Activated CD4-positive, alpha-beta T cell treated with anti-CD3 and anti-CD28 coated beads, Interleukin-2, amount 10 ng/mL, durations not matched to agents 7 days and 5 days (primary cell): ENCODE data around the gene PTPRM. TPM values are rescaled to one million over a fixed set of nuclear protein-coding genes. Genes with fewer than 3 reads are reported as not detected.

ENCODE experiments used
- CTCF ChIA-PET: fragments of 350-600 bp; sonication (Branson Sonifier 250); formaldehyde crosslinking; loops from one replicate; lab custom pipeline; 2021; ENCODE audit warnings: antibody characterized with exemption; lab: Charles Lee
- POLR2A ChIA-PET: fragments of 350-600 bp; sonication (Branson Sonifier 250); formaldehyde crosslinking; loops from one replicate; lab custom pipeline; 2021; ENCODE audit warnings: antibody characterized with exemption; lab: Charles Lee
- DNase-seq: peaks from one replicate; pipeline ENCODE4 v3.0.0-alpha.2; 2020
- H3K27ac Mint-ChIP-seq: one replicate; pipeline ENCODE4 v1.8.0; 2021; ENCODE audit warnings: mild to moderate bottlenecking, moderate library complexity, mixed read lengths
- H3K27me3 Mint-ChIP-seq: one replicate; pipeline ENCODE4 v1.8.0; 2021; ENCODE audit warnings: mixed read lengths
- H3K36me3 Mint-ChIP-seq: one replicate; pipeline ENCODE4 v1.8.0; 2021; ENCODE audit warnings: low read depth, mixed read lengths
- H3K4me1 Mint-ChIP-seq: one replicate; pipeline ENCODE4 v1.8.0; 2021; ENCODE audit warnings: mixed read lengths
- H3K4me3 Mint-ChIP-seq: one replicate; pipeline ENCODE4 v1.8.0; 2021; ENCODE audit warnings: mild to moderate bottlenecking, moderate library complexity, mixed read lengths
- H3K9me3 Mint-ChIP-seq: one replicate; pipeline ENCODE4 v1.8.0; 2021; ENCODE audit warnings: mixed read lengths
- total RNA-seq, 2 experiments: library from RNA; stranded (reverse); gene quantifications; one replicate each; pipeline ENCODE4 v1.2.3, GENCODE V29; 2021

Gene PTPRM
- total RNA-seq, 2 experiments from 2014 or later = 5.1 to 10.5 TPM

DNA sequence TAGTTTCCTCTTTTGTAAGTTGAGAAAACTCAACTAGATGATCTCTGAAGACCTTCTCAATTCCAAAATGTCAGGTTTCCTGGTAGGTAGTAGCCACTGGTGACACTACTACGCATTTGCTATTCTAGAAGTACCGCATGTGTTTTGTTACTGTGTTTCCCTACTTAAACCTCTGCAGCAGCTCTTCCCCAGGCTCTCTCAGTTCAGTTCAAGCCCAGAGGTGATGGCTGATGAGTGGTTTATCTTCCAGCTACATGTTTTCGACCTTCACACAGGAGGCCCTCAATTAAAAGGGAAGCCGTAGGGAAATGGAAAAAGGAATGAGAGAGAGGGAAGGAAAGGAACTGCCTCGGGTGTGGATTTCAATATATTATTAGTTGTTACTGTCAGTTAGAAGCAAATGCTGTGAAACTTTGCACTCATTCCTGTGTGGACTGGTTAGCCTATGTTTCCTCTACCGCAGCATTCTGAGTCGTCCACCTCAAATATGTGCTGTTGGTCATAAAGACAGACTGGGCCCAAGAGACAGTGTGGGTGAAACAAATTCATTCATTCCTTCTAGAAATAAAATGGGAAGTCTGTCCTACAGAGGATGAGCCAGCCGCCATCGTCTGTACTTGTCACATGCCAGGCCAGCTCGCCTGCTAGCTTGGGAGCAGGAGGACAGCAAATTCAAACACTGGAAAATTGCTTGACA is 586.9 kb downstream of the PTPRM start:
- Mint-ChIP-seq H3K27ac (no peak overlapping the region), H3K36me3 (no peaks in the 10 kb centered on the region), H3K27me3 (no peaks in the 10 kb centered on the region), H3K9me3 (no peaks in the 10 kb centered on the region), H3K4me1 (no peaks in the 10 kb centered on the region), H3K4me3 (no peak overlapping the region)
- POLR2A ChIA-PET = interaction anchor here (0.7 kb wide), 1 partner anchor 471 kb away, joined by 4 read pairs; no protein-coding TSS in a partner anchor
- CTCF ChIA-PET = no interaction called here
- DNase-seq = no peak

DNA sequence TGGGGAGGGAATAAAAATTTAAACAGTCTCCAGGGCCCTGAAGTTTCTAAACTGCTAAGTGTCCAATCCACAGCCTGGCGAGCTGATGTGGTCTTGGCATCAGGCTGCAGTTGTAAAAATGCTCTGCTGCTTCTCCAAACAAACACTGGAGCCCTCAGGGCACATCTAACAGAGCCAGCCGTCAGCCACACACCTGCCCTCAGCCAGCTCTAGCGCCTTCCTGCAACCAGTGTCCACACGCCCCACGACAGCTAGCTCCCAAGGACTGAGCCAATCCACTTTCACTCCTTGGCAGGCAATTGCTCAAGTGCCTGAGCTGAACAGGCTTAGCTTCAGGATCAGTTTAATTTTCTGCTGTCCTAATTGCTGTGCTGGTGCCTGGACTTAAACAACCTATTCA is 595.7 kb downstream of the PTPRM start:
- Mint-ChIP-seq H3K27me3 (no peaks in the 10 kb centered on the region), H3K36me3 (no peaks in the 10 kb centered on the region), H3K4me3 (no peak overlapping the region), H3K27ac (no peak overlapping the region), H3K4me1 (no peaks in the 10 kb centered on the region), H3K9me3 (no peaks in the 10 kb centered on the region)
- POLR2A ChIA-PET = no interaction called here
- no peak for DNase-seq
- CTCF ChIA-PET = no interaction called here

- H3K27ac Mint-ChIP-seq = no peak overlapping the region
- H3K36me3 Mint-ChIP-seq = no peaks in the 10 kb centered on the region
- ChIA-PET POLR2A (no interaction called here), CTCF (no interaction called here)
- no peaks in the 10 kb centered on the region for H3K4me1 Mint-ChIP-seq
- DNase-seq = no peak
- no peaks in the 10 kb centered on the region for H3K9me3 Mint-ChIP-seq
- no peak overlapping the region for H3K4me3 Mint-ChIP-seq
- no peaks in the 10 kb centered on the region for H3K27me3 Mint-ChIP-seq
Measured at GRCh38 chr18:8163286-8163959, 596.3 kb downstream of the PTPRM start.

GRCh38 chr18:8165095-8165494 is 598.0 kb downstream of the PTPRM start:
- Mint-ChIP-seq H3K27me3 (no peaks in the 10 kb centered on the region), H3K4me3 (no peak overlapping the region), H3K27ac (no peak overlapping the region), H3K9me3 (no peaks in the 10 kb centered on the region), H3K36me3 (no peaks in the 10 kb centered on the region), H3K4me1 (no peaks in the 10 kb centered on the region)
- no peak for DNase-seq
- ChIA-PET CTCF (no interaction called here), POLR2A (no interaction called here)

DNA sequence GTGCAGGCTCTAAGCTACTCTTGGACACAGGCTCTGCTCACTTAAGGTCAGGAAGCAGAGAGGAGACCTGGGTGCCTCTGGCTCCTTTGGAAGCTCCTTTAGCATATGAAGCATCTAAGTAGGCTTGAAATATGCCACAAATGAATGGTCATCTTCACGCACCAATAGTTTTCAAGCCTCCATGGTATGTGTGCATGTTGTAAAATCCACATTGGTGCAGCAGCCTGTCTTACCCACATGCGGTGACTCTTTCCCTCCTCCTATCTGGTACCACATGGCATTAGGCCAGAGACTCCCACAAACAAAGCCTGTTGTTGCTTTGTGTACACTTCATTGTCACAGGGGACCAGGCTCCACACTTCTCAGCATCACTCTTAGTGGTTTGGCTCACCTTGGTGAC is 599.9 kb downstream of the PTPRM start:
- CTCF ChIA-PET = no interaction called here
- no peaks in the 10 kb centered on the region for H3K36me3 Mint-ChIP-seq
- H3K27ac Mint-ChIP-seq = no peak overlapping the region
- POLR2A ChIA-PET = no interaction called here
- H3K9me3 Mint-ChIP-seq = no peaks in the 10 kb centered on the region
- no peak for DNase-seq
- no peak overlapping the region for H3K4me3 Mint-ChIP-seq
- H3K27me3 Mint-ChIP-seq = no peaks in the 10 kb centered on the region
- H3K4me1 Mint-ChIP-seq = no peaks in the 10 kb centered on the region

DNA sequence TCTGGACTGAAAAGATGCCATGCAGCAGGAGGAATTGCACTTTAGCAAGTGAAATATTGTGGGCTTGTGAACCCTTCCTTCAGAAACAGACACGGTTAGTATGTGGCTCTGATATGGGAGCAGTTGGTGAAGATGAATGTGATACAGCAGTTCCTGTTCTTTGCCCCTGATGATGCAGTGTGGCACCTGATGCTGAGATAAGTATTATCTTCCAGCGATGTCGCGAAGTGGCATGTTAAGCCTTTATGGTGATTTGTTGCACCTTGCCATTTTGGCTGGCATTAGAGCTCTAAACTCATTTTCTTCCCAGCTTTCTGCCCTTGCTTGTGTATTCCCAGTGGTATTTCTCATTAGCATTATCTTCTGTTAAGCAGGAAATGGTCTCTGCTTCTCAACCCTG is 600.6 kb downstream of the PTPRM start:
- Mint-ChIP-seq H3K36me3 (no peaks in the 10 kb centered on the region), H3K4me1 (no peaks in the 10 kb centered on the region), H3K27ac (no peak overlapping the region), H3K9me3 (no peaks in the 10 kb centered on the region), H3K4me3 (no peak overlapping the region), H3K27me3 (no peaks in the 10 kb centered on the region)
- CTCF ChIA-PET = no interaction called here
- POLR2A ChIA-PET = no interaction called here
- no peak for DNase-seq

GRCh38 chr18:8169722-8170121 is 602.6 kb downstream of the PTPRM start:
- Mint-ChIP-seq H3K36me3 (no peaks in the 10 kb centered on the region), H3K27me3 (no peaks in the 10 kb centered on the region), H3K27ac (no peak overlapping the region), H3K4me1 (no peaks in the 10 kb centered on the region), H3K9me3 (no peaks in the 10 kb centered on the region), H3K4me3 (no peak overlapping the region)
- CTCF ChIA-PET = no interaction called here
- POLR2A ChIA-PET = no interaction called here
- DNase-seq = no peak

DNA sequence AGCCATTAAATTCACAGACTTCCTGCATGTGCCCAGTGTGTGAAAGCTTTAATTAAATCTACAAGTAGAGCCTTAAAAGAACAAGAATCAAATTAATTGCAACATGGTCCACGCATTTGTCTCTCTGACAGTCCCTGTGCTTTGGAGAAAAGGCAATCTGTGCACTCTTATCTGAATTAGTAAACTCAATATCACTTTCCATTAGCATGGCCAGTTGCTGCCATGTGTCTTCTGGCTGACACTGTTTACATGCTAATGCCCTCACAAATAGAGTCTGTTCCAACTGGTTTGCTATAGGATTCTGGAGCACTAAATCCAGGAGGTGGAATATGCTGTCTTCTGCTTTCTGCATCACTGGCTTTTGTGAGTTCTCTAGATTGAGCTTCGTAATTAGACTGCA is 607.7 kb downstream of the PTPRM start:
- CTCF ChIA-PET = no interaction called here

DNA sequence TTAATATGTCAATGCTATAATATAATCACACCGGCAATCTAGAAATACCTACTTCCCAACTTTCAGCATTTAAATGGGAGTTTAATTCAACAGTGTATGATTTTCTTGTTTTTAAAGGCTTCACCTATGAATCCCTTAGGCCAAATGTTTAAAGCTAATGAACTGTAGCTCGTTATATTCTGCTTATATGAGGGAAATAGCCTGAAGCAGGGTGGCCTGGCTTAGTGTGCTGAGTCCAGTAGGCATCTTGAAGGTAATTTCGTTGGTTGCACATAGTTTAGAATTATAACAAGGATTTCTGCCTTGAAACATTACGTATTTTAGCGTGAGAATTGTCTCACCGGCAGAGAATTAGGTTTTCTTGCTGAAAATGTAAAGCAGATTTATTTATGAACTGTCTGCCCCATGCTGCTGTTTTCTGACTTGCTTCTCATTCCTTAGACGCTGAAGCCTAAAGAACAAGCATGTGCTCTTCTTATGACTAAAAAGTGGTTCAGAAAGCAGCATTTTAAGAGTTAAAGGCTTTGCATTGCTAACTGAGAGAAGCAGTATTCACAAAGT is 608.5 kb downstream of the PTPRM start:
- H3K4me3 Mint-ChIP-seq = no peak overlapping the region
- no peak for DNase-seq
- ChIA-PET CTCF (no interaction called here), POLR2A (no interaction called here)
- H3K9me3 Mint-ChIP-seq = peaks cover 2% of the 10 kb centered on the region
- no peaks in the 10 kb centered on the region for H3K36me3 Mint-ChIP-seq
- no peaks in the 10 kb centered on the region for H3K4me1 Mint-ChIP-seq
- H3K27ac Mint-ChIP-seq = no peak overlapping the region
- no peaks in the 10 kb centered on the region for H3K27me3 Mint-ChIP-seq

More for the DNA sequence above, 607.7 kb downstream of the PTPRM start:
- H3K27me3 Mint-ChIP-seq = no peaks in the 10 kb centered on the region
- no peak for DNase-seq
- H3K9me3 Mint-ChIP-seq = no peaks in the 10 kb centered on the region
- no peak overlapping the region for H3K4me3 Mint-ChIP-seq
- H3K36me3 Mint-ChIP-seq = no peaks in the 10 kb centered on the region
- no peaks in the 10 kb centered on the region for H3K4me1 Mint-ChIP-seq
- POLR2A ChIA-PET = no interaction called here
- H3K27ac Mint-ChIP-seq = no peak overlapping the region

DNA sequence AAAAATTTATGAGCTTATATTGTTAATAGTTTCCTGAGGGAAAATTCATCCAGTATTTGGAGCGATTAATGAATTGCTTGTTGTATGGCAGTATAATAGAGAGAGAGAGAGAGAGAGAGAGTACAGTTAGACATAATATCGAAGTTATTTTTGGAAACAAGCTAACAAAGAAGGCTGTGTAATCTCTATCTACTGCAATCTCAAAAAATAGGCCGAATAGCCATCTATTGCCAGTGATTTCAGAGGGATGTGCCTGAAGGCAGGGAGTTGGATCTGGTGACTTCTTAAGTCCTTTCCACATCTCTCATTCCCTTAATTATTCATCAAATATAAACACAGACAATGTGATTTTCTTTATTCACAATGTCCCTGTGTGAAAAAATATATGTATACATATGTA is 609.0 kb downstream of the PTPRM start:
- DNase-seq = no peak
- Mint-ChIP-seq H3K4me1 (no peaks in the 10 kb centered on the region), H3K36me3 (no peaks in the 10 kb centered on the region), H3K9me3 (peaks cover 2% of the 10 kb centered on the region), H3K27me3 (no peaks in the 10 kb centered on the region), H3K4me3 (no peak overlapping the region), H3K27ac (no peak overlapping the region)
- ChIA-PET CTCF (no interaction called here), POLR2A (no interaction called here)

DNA sequence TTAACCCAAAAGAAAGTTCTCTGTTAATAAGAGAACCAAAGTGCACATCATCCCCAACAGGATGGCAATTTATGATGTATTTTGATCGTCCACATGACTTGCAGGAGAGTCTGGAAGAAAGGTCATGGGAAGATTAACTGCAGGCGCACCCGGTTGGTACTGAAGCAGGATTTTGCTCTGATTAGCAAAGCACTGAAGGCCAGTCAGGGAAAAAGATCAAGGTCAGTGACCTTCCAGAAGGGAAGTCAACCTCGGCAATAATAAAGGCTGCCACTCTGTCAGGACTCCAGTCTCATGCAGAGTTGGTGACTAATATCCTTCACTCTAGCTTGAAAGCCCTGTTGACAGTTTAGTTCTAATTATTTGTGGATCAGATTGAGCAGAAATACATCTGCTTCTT is 609.4 kb downstream of the PTPRM start:
- Mint-ChIP-seq H3K36me3 (no peaks in the 10 kb centered on the region), H3K27me3 (no peaks in the 10 kb centered on the region)
- POLR2A ChIA-PET = no interaction called here

GRCh38 chr18:8177330-8178016 is 610.4 kb downstream of the PTPRM start:
- ChIA-PET CTCF (no interaction called here), POLR2A (no interaction called here)
- Mint-ChIP-seq H3K27ac (no peak overlapping the region), H3K4me1 (no peaks in the 10 kb centered on the region), H3K9me3 (peaks cover 2% of the 10 kb centered on the region), H3K36me3 (no peaks in the 10 kb centered on the region), H3K4me3 (no peak overlapping the region), H3K27me3 (no peaks in the 10 kb centered on the region)
- no peak for DNase-seq

More for the DNA sequence above, 609.4 kb downstream of the PTPRM start:
- H3K4me3 Mint-ChIP-seq = no peak overlapping the region
- no peak for DNase-seq
- CTCF ChIA-PET = no interaction called here
- peaks cover 2% of the 10 kb centered on the region for H3K9me3 Mint-ChIP-seq
- no peaks in the 10 kb centered on the region for H3K4me1 Mint-ChIP-seq
- no peak overlapping the region for H3K27ac Mint-ChIP-seq

DNA sequence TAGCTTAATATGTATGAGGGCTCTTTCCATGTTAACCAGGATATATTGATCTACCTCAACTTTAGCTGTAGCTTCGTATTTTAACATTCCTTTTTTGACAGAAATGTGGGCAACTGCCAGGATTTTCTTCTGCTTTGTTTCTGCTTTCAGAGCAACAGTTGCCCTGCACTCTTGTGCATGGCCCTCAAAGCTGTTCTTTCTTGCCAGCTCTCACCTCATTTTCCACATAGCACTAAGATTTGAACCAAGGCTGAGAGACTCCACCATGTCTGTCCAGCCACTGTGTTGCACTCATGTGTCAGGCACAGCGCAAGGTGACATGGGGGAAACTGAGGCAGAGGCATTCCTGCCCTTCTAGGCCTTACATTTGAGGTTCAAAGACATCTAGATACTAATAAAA is 619.3 kb downstream of the PTPRM start:
- no peak for DNase-seq
- no peaks in the 10 kb centered on the region for H3K4me1 Mint-ChIP-seq
- ChIA-PET POLR2A (no interaction called here), CTCF (no interaction called here)
- H3K36me3 Mint-ChIP-seq = no peaks in the 10 kb centered on the region
- H3K27me3 Mint-ChIP-seq = no peaks in the 10 kb centered on the region
- H3K27ac Mint-ChIP-seq = no peak overlapping the region
- H3K4me3 Mint-ChIP-seq = no peak overlapping the region
- H3K9me3 Mint-ChIP-seq = no peaks in the 10 kb centered on the region
